Measurements from ENCODE around the gene FKBP10.

The FKBP10 gene

GRCh38 chr17:41864836-41865595 lies 52.2 kb downstream of the FKBP10 start, which contains the start of gene KLHL11:
Gene KLHL11 (minus strand): TSS chr17:41865423. CDS start chr17:41865370, 53 bp downstream.
- FAIRE-seq = peak; percentile 94
- peak; percentile 88 for DNase-seq (ENCODE audit: insufficient read length)
- TF ChIP-seq POLR2A (IDR thresholded peaks at IDR 0.05; ENCODE audit: low read depth, low read length) (peak; percentile 91), TAF1 (IDR thresholded peaks at IDR 0.05; ENCODE audit: borderline replicate concordance, low read depth, low read length) (peak; percentile 90), POLR2AphosphoS5 (IDR thresholded peaks at IDR 0.05; ENCODE audit: low read depth, low read length) (peak; percentile 61; the same call in 1 of the 2 replicates)

DNA sequence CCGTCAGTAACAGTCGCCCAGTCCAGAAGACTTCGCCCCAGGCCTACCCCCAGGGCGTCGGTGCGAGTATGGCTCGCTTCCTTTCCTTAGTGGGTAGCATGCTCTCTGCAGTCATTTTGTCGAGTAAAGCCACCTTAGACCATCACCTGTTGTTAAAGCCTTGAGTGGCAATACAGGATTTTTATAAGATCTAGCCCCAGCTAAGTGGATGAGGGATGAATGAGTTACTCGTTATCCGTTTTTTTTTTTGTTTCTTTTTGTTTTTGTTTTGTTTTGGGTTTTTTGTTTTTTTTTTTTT lies 52.7 kb downstream of the FKBP10 start:
- TF ChIP-seq POLR2A (IDR thresholded peaks at IDR 0.05; ENCODE audit: low read depth, low read length) (peak; percentile 58; the same call in 1 of the 2 replicates), POLR2AphosphoS5 (IDR thresholded peaks at IDR 0.05; ENCODE audit: low read depth, low read length) (no peak; the same call in 1 of the 2 replicates)
- FAIRE-seq = no peak
- no peak for DNase-seq (ENCODE audit: insufficient read length)

GRCh38 chr17:41868568-41868967 lies 55.8 kb downstream of the FKBP10 start:
- no peak for DNase-seq (ENCODE audit: insufficient read length)
- TF ChIP-seq POLR2A (IDR thresholded peaks at IDR 0.05; ENCODE audit: low read depth, low read length) (no peak), TAF1 (IDR thresholded peaks at IDR 0.05; ENCODE audit: borderline replicate concordance, low read depth, low read length) (no peak), POLR2AphosphoS5 (IDR thresholded peaks at IDR 0.05; ENCODE audit: low read depth, low read length) (no peak)

GRCh38 chr17:41869426-41869825 lies 56.6 kb downstream of the FKBP10 start:
- TF ChIP-seq POLR2AphosphoS5 (IDR thresholded peaks at IDR 0.05; ENCODE audit: low read depth, low read length) (no peak), TAF1 (IDR thresholded peaks at IDR 0.05; ENCODE audit: borderline replicate concordance, low read depth, low read length) (no peak), POLR2A (IDR thresholded peaks at IDR 0.05; ENCODE audit: low read depth, low read length) (no peak)
- DNase-seq (ENCODE audit: insufficient read length) (no peak), FAIRE-seq (no peak)

More at GRCh38 chr17:41868568-41868967, 55.8 kb downstream of the FKBP10 start:
- FAIRE-seq = no peak

- TF ChIP-seq POLR2A (IDR thresholded peaks at IDR 0.05; ENCODE audit: low read depth, low read length) = no peak
- no peak for TF ChIP-seq TAF1 (IDR thresholded peaks at IDR 0.05; ENCODE audit: borderline replicate concordance, low read depth, low read length)
- TF ChIP-seq POLR2AphosphoS5 (IDR thresholded peaks at IDR 0.05; ENCODE audit: low read depth, low read length) = no peak
- FAIRE-seq (no peak), DNase-seq (ENCODE audit: insufficient read length) (no peak)
Measured at GRCh38 chr17:41870097-41870496, 57.3 kb downstream of the FKBP10 start.

DNA sequence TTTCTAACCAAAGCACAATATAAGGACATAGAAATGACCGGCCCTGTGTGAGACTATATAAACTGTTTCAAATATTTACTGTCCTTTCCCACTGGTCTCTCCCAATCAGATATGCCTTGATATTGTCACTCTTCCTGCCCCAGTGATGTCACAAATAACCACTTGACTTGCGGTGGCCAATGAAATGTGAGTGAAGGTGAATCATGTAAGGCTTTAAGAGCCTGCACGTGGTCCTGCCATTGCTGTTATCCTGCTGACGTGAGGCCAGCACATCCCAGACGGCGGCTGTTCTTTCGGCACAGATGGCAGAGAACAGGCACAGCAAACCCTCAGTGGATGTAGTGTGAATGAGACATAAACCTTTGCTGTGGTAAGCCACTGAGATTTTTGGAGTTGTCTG lies 57.8 kb downstream of the FKBP10 start:
- FAIRE-seq (no peak), DNase-seq (ENCODE audit: insufficient read length) (no peak)
- TF ChIP-seq TAF1 (IDR thresholded peaks at IDR 0.05; ENCODE audit: borderline replicate concordance, low read depth, low read length) (no peak), POLR2A (IDR thresholded peaks at IDR 0.05; ENCODE audit: low read depth, low read length) (no peak), POLR2AphosphoS5 (IDR thresholded peaks at IDR 0.05; ENCODE audit: low read depth, low read length) (no peak)

- DNase-seq (ENCODE audit: insufficient read length) (no peak), FAIRE-seq (no peak)
- TF ChIP-seq POLR2AphosphoS5 (IDR thresholded peaks at IDR 0.05; ENCODE audit: low read depth, low read length) = no peak
- TF ChIP-seq POLR2A (IDR thresholded peaks at IDR 0.05; ENCODE audit: low read depth, low read length) = no peak
- no peak for TF ChIP-seq TAF1 (IDR thresholded peaks at IDR 0.05; ENCODE audit: borderline replicate concordance, low read depth, low read length)
Measured at GRCh38 chr17:41871789-41872188, 59.0 kb downstream of the FKBP10 start.
